Mesenteric fat pad (tissue), 1 donor: ENCODE data around the gene SNX21. TPM values are rescaled to one million over a fixed set of nuclear protein-coding genes. Genes with fewer than 3 reads are reported as not detected.
"Not testable (repeated sequence)": the region's sequence is repeated elsewhere in the genome, so short reads cannot be mapped to it uniquely, and the experiment has no call there.

Source experiments
- DNase-seq: peaks from one replicate; pipeline ENCODE4 v3.0.0-alpha.2; 2020; ENCODE audit warnings: low spot score
- long read RNA-seq: library from polyadenylated mRNA; unstranded; transcript quantifications from one replicate; pipeline ENCODE4 v2.0.0, GENCODE V29; 2020
- total RNA-seq: library from RNA; stranded (reverse); fragmentation: NEBNext Ultra II Directional; extraction: Animal tissue kit (Norgen Biotek cat#: 25700); gene quantifications from one replicate; pipeline ENCODE4 v1.2.1, GENCODE V29; 2021
- donor health status: DM: yes; HTN: yes; CAD: no.

Gene SNX21
- 46.7 TPM for total RNA-seq
- long read RNA-seq, transcript SNX21-202 (3 exons, 3,106 nt): major isoform, 23 of 54 reads
- long read RNA-seq, transcript SNX21-204 (3 exons, 1,824 nt): minor isoform, 17 of 54 reads
- long read RNA-seq, transcript SNX21-212 (4 exons, 1,607 nt): minor isoform, 6 of 54 reads
- long read RNA-seq, partial matches to known transcripts: 2 of 54 reads
- long read RNA-seq, other reads (novel, unspliced or antisense): 5 of 54 reads

- DNase-seq: peak; percentile 94
These were observed at the start of gene SNX21 for GRCh38 chr20:45833030-45833882. Gene SNX21, plus strand, starts transcription at chr20:45833799. Its CDS starts 121 bp downstream, at chr20:45833920.

GRCh38 chr20:45788351-45788750, 45.2 kb upstream of the SNX21 start:
- DNase-seq: no peak

GRCh38 chr20:45792317-45793118, 41.1 kb upstream of the SNX21 start:
- no peak for DNase-seq

GRCh38 chr20:45796337-45797065, 37.1 kb upstream of the SNX21 start:
- DNase-seq: no peak

GRCh38 chr20:45797510-45797909, 36.1 kb upstream of the SNX21 start:
- not testable (repeated sequence) for DNase-seq

- DNase-seq: not testable (repeated sequence)
These were observed 35.6 kb upstream of the SNX21 start for GRCh38 chr20:45797955-45798354.

- no peak for DNase-seq
These were observed 34.5 kb upstream of the SNX21 start for GRCh38 chr20:45798935-45799642.

- DNase-seq: no peak
These were observed 31.7 kb upstream of the SNX21 start for GRCh38 chr20:45801851-45802250.

GRCh38 chr20:45810191-45810970, 23.2 kb upstream of the SNX21 start:
- no peak for DNase-seq

- DNase-seq: peak; percentile 98
These were observed 21.2 kb upstream of the SNX21 start, which contains the start of gene UBE2C for GRCh38 chr20:45812157-45813005. Gene UBE2C, plus strand, starts transcription at chr20:45812644. Its CDS starts 52 bp downstream, at chr20:45812696.

GRCh38 chr20:45813006-45813340, 20.6 kb upstream of the SNX21 start:
- DNase-seq: no peak

GRCh38 chr20:45813489-45813888, 20.1 kb upstream of the SNX21 start:
- no peak for DNase-seq

- DNase-seq: no peak
These were observed 19.3 kb upstream of the SNX21 start for GRCh38 chr20:45814314-45814713.

- DNase-seq: no peak
These were observed 16.6 kb upstream of the SNX21 start for GRCh38 chr20:45816951-45817350.

GRCh38 chr20:45817376-45818194, 16.0 kb upstream of the SNX21 start:
- DNase-seq: no peak

- no peak for DNase-seq
These were observed 15.4 kb upstream of the SNX21 start for GRCh38 chr20:45818239-45818638.

GRCh38 chr20:45819466-45819865, 14.1 kb upstream of the SNX21 start:
- DNase-seq: no peak

- DNase-seq: no peak
These were observed 11.7 kb upstream of the SNX21 start for GRCh38 chr20:45821947-45822346.
